ENCODE data around the gene HOXA9.

The HOXA9 gene

GRCh38 chr7:27200761-27201579 lies 35.6 kb upstream of the HOXA9 start:
- no peak for DNase-seq

- DNase-seq, result no peak
Observed at GRCh38 chr7:27199849-27200760, 34.8 kb upstream of the HOXA9 start, which contains the start of gene HOXA13. HOXA13 (minus strand) TSS chr7:27200091; CDS start chr7:27200077, 14 bp downstream.

DNA sequence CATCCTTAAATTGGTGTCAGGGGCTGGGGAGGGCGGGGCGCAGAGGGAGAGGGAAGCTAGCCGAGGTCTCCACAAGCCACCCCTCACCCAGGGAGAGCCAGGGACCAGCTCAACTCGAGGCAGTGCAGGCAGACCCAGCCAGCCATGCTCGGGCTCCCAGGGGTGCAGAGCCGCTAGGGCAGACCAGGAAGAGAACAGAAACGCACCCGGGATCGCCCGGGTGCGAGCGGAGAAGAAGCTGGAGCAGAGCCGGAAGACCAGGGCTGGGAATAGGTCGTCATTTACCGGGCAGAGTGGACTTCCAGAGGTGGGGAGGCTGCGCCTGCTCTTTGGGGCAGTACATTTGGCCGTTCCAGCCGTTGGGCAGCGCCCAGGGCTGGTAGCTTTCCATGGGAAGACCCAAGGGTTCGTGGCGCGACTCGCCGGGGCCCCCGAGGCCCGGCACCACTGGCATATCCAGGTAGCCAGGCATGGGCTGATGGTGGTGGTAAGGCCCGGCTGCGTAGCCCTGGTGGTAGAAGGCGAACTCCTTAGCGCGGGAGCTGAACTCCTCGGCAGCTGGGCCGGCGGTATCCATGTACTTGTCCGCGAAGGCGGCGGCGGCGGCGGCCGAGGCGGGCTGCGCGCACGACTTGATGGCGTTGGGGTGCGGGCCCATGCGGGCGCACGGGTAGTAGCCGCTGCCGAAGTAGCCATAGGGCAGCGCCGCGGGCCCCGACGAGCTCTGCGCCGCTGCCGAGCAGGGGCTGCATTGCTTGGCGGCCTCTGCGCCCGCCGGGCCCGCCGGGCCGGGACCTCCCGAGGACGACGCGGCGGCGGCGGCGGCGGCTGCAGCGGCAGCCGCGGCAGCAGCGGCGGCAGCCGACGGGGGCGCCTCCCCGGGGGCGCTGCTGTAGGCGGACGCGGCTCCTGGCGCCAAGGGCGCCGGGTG lies 33.8 kb upstream of the HOXA9 start:
- DNase-seq, result no peak

DNA sequence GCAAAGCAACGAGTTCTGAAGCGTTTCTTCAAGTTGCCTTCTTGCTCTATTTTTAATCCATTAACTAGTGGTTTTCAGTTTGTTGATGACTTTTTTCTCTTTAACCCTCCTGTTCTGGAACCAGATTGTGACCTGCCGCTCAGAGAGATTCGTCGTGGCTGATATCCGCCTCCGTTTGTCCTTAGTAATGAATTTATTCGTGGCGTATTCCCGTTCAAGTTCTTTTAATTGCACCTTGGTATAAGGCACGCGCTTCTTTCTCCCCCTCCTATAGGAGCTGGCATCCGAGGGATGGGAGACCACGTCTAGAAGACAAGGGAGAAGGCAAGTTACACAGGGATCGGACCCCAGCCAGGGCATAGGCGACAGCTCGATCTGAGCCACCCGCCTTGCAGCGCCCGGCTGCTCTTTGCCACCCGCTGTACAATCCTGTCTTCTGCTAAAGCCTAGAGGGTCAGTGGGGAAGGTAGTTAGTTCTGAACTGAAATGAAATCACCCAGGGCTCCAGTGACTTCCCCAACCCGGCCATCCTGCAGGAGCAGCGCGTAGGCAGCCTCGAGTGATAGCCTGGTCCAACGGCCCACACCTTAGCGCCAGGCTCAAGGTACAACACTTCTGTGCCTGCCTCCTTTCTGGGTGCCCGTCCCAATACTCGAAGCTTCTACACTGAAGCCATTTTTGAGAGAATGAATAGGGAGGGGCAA lies 33.0 kb upstream of the HOXA9 start:
- no peak for DNase-seq

DNA sequence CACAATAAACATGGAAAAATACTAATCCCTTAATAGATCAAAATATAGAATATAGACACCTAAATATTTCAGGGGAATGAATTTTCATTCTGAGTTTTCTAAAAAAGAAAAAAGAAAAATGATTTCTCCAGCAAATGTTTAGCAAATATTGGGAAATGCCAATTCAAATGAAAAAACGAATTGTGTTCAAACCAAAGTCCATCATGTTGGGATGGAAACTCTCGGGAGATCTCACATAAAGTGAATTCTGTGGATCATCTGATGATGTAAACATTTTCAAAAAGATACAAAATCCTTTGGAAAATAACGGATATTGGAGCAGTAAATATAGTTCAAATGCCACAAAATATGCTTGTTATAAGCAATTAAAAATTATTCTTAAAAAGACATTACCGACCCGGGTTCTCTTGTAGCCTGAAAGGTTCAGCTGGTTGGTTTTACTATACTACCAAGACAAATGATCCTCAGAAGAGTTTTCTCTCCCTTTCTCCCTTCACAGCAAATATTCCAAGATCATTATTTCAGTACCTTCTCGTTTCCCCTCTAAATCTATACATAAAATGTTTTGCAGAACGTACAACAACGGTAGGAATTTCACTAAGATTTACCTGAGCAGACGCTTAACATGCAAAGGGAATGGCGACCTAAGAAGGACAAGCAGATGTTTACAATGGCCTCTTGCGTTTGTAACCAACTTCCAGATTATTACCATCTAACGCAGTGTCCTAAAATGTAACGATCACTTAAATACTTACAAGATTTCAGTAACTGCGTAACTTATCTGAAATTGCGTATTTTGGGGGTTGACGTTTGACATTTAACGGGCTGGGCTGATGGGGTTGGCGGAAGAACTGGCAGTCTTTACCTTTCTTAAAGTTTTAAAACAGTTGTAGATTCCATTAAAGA lies 32.1 kb upstream of the HOXA9 start:
- no peak for DNase-seq

GRCh38 chr7:27196287-27196767 lies 31.0 kb upstream of the HOXA9 start:
- DNase-seq, result no peak

DNA sequence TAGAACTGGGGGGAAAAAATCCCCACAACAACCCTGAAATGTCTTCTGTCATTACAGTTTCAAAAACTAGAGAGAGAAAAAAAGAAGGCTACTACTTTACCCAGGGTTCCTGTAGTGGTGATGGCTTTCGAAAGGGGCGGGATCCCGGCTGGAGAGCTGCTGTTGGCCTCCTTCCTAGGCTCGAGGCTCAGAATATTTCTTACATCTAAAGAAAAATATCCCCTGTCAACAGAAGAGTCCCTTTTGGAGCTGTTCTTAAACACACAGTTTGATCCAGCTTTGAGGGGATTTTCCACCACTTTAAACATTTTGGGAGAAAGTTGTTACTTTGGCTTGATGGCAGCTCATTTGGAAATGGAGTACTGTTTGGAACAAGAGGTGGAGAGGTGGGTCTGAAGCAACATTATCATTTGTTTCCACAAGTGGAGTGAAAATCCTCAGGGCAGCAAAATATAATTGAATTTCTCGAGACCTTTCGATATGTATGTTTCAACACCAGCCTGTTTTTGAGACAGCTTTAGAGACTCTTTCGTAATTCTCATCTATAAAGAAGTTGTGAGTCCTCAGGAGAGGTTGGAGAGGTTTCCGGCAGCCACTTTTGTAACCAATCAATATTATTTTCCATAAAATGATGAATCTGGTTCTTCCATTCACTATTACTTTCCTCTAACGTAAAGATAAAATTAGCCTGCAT lies 29.5 kb upstream of the HOXA9 start:
- DNase-seq, result no peak

DNA sequence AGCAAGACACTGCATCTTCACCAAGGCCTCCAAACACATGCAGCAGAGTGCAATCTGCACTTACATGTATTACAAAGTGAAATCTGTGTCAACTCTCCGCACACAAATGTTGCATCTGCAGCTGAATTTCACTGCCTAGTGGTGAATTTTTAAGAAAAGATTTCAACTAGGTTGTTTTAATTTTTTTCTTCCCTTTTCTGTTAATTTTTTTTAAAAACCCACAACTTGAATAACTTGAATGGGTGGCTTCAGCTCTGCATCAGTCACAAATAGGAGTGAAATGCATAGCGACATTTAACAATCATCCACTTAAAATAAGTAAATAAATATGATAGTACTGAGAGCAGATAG lies 28.6 kb upstream of the HOXA9 start:
- no peak for DNase-seq

DNA sequence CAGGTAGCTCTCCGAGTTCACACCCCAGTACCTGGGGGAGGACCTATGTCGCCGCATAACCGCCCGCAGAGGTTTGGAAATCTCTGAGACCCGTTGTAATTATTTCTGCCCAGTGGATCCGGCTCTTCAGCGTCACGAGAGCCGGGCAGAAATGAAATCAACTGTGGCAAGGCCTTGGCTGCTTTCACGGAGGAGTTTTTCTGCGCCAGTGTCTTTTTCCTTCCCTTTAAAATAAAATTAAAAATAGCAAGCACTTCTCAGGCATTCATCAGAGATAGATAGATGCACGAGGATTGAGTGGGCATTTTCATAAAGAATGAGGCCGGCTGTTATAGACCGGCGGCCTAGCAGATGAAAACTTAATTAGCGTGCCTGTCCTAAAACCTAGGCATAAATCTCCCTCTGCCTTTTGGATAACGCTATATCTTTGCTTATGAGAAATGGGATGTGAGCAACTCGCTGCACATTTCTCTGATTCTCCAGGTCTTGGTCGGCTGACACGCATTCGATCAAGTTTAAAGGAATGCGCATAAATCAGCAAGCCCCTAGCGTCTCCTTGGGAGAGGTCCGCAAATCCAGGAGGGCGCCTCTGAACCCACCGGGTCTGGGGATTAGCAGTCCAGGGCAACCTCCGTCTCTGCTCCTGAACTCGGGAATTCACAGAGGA lies 28.1 kb upstream of the HOXA9 start:
- no peak for DNase-seq

DNA sequence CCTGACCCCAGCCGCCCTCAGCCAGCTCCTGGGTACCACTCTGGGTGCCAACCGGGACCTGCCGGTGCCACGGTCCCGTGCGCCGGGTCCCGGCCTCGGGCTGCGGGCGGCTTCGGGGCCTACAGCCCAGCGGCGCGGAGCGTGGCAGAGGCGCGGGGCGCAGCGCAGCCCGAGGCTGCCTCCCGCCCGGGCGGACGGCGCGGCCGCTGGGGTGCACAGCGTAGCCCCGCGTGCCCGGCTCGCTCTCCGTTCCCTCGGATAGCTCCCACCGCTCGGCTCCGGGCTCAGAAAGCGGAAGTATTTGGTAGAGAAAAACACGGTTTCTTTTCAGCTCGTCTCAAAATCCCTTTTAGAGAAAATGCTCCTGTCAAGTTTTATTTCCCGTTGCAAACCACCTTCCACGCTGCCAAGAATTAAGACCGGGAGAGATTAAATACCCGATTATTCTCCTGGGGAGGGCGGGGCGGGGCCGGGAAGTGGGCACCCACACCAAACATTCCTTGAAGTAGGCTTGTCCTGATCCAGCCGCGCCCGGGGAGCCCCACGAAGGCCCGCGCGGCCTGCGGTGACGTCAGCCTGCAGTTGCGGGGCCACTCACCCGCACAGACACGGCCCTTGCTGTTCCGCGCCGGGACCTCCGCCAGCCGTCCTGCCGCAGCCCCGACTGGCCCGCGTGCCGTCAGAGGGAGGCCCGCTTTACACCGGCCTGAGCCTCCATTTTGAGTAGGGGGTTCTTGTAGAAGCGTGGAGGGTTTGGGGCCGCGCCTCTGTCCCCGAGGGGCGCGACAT lies 27.4 kb upstream of the HOXA9 start:
- no peak for DNase-seq

DNA sequence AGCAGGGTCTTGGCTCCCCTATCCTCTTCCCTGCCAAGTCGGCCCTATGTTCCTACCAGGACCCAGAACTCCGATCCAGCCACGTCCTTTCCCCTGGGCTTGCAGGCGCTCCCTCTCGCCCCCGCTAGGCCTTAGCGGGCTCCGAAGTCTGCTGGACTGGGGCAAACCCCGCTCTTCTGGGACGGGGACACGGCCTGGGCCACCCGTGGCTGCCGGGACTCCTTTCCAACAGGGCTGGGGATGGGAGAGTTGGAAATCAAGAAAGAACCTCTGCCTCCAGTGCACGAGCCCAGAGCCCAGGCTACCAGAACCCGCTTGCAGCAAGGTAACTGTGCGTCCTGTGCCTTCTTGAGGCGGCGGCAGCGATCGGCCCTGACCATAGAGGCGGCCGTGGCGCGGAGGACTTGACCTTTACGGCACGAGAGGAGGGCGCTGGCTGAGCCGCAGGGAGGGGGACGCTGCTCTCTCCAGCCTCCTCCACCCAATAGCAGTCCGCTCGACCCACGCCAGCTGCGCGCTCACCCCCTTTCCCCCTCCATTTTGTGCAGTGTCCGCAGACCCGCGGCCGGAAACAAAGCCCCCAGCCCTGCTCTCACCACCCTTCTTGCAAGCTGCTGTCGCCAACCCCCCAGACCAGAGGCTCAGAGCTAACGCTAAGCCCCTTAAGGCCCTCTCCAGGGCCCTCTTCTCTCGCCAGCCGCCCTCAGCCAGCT lies 26.7 kb upstream of the HOXA9 start:
- no peak for DNase-seq

DNA sequence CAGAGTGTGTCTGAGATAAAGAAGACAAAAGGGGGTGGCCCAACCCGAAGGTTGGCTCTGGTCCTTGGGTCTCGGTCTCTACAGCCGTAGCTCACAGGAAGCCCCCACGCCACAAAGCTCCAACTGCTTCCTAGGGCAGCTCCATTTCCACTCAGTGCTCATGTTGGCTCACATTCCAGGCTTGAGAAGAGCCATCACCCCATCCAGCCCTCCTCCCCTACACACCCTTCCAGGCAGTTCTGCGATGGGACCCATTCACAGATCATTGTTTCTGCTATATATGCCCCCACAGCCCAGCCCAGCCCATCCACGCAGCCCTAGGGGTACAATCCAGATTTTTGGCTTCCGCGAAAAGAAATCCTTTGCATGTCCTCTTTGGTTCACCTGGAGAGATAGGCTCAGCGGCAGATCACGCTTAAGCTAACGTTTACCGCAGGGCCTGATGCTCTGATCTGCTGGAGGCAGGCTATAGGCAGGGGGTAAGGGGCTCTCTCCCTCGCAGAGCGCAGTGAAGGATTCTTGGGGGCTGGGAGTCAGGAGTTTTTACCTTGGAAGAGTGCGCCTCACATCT lies 25.9 kb upstream of the HOXA9 start:
- no peak for DNase-seq

DNA sequence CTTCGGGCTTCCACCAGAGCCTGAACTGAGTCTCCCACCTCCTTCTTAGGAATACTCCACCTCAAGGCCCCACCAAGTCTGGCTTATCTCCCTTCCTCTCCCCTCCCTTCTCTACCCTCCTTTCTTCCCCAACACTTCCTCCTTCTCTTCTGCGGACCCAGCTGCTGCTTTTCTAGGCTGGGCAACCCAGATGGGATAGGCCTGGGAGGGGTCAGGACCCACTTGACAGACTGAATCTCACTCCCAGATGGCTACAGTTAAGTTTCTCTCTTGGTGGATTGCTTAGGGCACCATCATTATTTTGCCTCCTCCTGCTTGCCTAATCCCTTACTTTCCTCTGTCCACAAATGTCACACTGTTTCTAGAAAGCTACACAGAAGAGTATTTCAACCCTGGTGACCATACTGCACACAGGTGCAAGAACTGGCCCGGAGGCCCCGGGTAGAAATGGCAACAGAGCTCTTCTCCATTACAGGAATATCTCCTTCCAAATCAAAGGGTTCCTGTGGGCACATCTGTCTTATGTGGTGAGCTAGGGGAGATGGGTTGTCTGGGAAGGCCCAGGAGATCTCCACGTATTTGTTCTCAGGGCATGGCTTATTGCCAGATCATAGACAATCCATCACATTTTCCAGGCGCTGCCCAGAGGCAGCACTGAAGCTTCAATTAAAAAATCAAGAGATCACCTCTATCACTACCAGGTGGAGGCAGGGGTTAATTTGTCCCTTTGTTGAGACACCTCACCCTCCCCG lies 24.8 kb upstream of the HOXA9 start:
- DNase-seq, result no peak

GRCh38 chr7:27189295-27189996 lies 24.1 kb upstream of the HOXA9 start:
- no peak for DNase-seq

- no peak for DNase-seq
Observed at GRCh38 chr7:27188386-27189294, 23.3 kb upstream of the HOXA9 start.
